Limb (tissue), 2 donors: Measurements from ENCODE around the gene FALEC.

ENCODE experiments used
- DNase-seq, 2 donors: peaks; one replicate each; pipeline ENCODE4 v3.0.0-alpha.2; 2016; ENCODE audit errors: extremely low spot score in 2 of 2

The FALEC gene

GRCh38 chr1:150515328-150516049 lies at the start of gene FALEC:
Gene FALEC (plus strand): TSS chr1:150515752.
- DNase-seq = peak; percentile 96 to 97

- no peak for DNase-seq
Observed at GRCh38 chr1:150466964-150467363, 48.6 kb upstream of the FALEC start.

GRCh38 chr1:150469291-150469690 lies 46.3 kb upstream of the FALEC start:
- no peak for DNase-seq

GRCh38 chr1:150472601-150473200 lies 42.9 kb upstream of the FALEC start:
- DNase-seq = no peak

- no peak for DNase-seq
Observed at GRCh38 chr1:150473659-150474058, 41.9 kb upstream of the FALEC start.

GRCh38 chr1:150474869-150475268 lies 40.7 kb upstream of the FALEC start:
- DNase-seq = no peak

GRCh38 chr1:150476754-150477153 lies 38.8 kb upstream of the FALEC start:
- no peak for DNase-seq

- DNase-seq = no peak
Observed at GRCh38 chr1:150477320-150477719, 38.2 kb upstream of the FALEC start.

- DNase-seq = no peak
Observed at GRCh38 chr1:150477733-150478132, 37.8 kb upstream of the FALEC start.

- no peak for DNase-seq
Observed at GRCh38 chr1:150479370-150479769, 36.2 kb upstream of the FALEC start.

GRCh38 chr1:150479927-150480352 lies 35.6 kb upstream of the FALEC start:
- DNase-seq = no peak

GRCh38 chr1:150484431-150484830 lies 31.1 kb upstream of the FALEC start:
- DNase-seq = no peak

- DNase-seq = no peak
Observed at GRCh38 chr1:150484861-150485260, 30.7 kb upstream of the FALEC start.

GRCh38 chr1:150486966-150487762 lies 28.4 kb upstream of the FALEC start, which contains the start of gene TARS2:
Gene TARS2 (plus strand): TSS chr1:150487419. CDS start chr1:150487451, 32 bp downstream.
- peak; percentile 96 to 98 for DNase-seq

- no peak for DNase-seq
Observed at GRCh38 chr1:150487763-150488115, 27.8 kb upstream of the FALEC start.

GRCh38 chr1:150493175-150493574 lies 22.4 kb upstream of the FALEC start:
- DNase-seq = no peak

GRCh38 chr1:150498342-150498741 lies 17.2 kb upstream of the FALEC start:
- DNase-seq = no peak

- no peak for DNase-seq
Observed at GRCh38 chr1:150505431-150505830, 10.1 kb upstream of the FALEC start.

- no peak for DNase-seq
Observed at GRCh38 chr1:150507912-150508864, 7.4 kb upstream of the FALEC start, which contains the start of gene ECM1. Gene ECM1 (plus strand): TSS chr1:150508109. CDS start chr1:150508210, 101 bp downstream.

GRCh38 chr1:150508982-150509381 lies 6.6 kb upstream of the FALEC start:
- no peak for DNase-seq

- no peak for DNase-seq
Observed at GRCh38 chr1:150511551-150511950, 4.0 kb upstream of the FALEC start.
